ENCODE results near the gene SLC39A10.
"Not testable (repeated sequence)": the region's sequence is repeated elsewhere in the genome, so short reads cannot be mapped to it uniquely, and the experiment has no call there.

SLC39A10 gene, protein sequence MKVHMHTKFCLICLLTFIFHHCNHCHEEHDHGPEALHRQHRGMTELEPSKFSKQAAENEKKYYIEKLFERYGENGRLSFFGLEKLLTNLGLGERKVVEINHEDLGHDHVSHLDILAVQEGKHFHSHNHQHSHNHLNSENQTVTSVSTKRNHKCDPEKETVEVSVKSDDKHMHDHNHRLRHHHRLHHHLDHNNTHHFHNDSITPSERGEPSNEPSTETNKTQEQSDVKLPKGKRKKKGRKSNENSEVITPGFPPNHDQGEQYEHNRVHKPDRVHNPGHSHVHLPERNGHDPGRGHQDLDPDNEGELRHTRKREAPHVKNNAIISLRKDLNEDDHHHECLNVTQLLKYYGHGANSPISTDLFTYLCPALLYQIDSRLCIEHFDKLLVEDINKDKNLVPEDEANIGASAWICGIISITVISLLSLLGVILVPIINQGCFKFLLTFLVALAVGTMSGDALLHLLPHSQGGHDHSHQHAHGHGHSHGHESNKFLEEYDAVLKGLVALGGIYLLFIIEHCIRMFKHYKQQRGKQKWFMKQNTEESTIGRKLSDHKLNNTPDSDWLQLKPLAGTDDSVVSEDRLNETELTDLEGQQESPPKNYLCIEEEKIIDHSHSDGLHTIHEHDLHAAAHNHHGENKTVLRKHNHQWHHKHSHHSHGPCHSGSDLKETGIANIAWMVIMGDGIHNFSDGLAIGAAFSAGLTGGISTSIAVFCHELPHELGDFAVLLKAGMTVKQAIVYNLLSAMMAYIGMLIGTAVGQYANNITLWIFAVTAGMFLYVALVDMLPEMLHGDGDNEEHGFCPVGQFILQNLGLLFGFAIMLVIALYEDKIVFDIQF

DNA sequence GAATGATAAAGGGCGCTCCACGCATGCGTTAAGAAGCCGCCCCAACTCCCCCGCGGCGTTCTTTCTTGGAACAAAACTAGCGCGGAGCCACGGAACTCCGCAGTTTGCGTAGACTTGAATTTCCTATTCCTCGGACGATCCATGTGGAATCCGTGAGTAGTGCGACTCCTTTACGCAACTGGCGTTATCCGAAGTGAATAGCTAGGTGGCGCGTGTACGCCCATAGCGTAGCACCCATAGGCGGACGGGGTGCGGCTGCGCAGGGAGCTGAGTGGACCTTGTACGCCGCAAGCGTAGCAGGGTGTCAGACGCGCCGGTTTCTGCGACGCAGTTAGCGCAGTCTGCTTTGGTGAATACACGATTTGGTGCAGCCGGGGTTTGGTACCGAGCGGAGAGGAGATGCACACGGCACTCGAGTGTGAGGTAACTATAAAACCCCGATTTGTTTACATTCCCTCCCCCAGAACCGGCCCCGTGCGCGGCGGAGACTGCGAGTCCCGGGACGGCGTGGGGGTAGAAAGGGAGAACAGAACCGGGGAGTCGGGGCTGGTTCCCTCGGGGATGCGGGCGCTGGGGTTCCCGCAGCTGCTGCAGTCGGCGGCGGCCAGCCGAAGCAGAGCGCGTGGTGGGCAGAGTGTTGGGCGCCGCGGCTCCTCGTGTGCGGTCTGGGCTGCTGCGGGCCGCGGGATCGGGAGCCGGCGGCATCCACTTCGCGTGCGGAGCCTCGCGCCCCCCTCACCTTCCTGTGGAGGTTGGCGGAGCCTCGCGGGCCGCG lies at the start of gene SLC39A10:
Gene SLC39A10, plus strand, starts transcription at position 368 of the 775 bp plus-strand sequence. CDS start 22,817 bp downstream, outside the sequence.
- DNase-seq = peak; percentile 99

GRCh38 chr2:195608768-195609454 lies 48.1 kb upstream of the SLC39A10 start:
- no peak for DNase-seq

- no peak for DNase-seq
Measured at GRCh38 chr2:195610717-195611116, 46.3 kb upstream of the SLC39A10 start.

DNA sequence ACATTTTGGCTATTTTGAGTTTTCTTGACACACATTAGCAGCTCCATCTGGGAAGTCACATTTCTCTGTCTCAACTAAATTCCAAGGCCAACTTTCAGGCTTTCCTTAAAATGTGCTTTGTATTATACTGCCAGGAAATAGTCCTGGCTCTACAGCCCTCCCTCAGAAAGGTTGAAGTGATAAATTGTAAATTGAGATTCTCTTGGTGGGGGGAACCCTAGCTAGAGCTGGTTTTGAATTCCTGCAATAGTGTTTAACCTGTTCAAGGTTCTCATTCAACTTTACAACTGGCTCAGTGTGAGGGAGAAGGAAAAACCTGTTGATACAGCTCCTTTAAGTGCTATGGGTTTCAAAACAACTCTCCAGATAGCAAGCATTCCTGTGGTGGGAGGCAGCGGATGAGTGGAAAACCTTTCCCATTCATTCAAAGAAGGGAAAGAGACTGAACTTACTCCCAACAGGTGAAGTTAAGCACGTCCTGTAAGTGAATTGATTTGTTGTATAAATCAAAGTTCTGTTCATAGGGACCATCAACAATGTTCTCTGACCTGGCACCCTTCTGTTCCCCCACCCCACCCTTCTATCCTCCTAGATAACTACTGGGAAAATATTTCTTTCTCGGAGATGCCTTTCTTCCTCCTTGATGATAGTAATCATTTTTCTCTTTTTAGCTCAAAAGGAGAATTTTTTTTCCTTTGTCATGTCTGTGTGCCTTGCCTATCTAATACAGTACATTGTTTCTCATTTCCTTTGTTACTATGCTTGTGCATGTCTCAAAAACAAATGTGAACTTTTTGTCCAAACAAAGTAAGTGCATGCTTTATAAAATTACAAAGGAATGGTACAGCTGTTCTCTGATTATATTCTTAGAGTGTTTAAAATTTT lies 44.2 kb upstream of the SLC39A10 start:
- DNase-seq = no peak

- no peak for DNase-seq
Measured at GRCh38 chr2:195613922-195614321, 43.1 kb upstream of the SLC39A10 start.

- DNase-seq = no peak
Measured at GRCh38 chr2:195619590-195619989, 37.4 kb upstream of the SLC39A10 start.

DNA sequence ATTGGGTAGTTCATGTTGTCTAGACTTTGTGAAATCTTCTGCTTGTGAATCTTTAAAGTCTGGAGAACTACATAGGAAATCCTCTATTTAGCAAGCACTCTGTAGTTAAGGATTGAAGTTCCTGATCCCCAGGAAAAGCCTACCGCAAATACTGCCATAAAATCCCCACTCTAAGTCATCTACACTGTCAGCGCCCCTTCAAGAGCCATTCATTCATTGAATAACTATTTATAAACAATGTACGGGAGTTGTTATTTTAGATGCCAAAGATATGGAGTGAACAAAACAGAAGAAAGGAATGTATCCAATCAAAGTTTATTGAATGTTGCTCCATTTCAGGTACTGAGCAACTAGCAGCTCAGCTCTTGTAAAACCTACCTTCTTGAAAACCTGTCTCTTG lies 36.5 kb upstream of the SLC39A10 start:
- DNase-seq = no peak

DNA sequence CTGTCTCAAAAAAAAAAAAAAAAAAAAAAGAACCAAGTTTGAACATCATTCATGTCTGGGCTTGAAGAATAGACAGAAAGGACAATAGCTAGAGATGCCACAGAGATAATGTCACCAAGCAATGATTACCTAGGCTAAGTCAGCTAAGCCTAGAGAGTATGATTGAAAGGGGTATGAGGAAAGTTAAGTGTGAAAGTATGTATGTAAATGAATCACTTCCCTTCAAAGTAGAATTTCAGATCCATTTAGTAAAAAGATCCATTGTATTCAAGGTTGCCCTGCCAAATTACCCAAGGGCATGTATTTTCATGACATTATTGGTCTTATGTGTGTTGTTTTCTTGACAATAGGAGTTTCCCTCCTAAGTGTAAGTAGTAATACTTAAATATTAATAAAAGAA lies 34.1 kb upstream of the SLC39A10 start:
- no peak for DNase-seq

GRCh38 chr2:195626507-195626906 lies 30.5 kb upstream of the SLC39A10 start:
- no peak for DNase-seq

DNA sequence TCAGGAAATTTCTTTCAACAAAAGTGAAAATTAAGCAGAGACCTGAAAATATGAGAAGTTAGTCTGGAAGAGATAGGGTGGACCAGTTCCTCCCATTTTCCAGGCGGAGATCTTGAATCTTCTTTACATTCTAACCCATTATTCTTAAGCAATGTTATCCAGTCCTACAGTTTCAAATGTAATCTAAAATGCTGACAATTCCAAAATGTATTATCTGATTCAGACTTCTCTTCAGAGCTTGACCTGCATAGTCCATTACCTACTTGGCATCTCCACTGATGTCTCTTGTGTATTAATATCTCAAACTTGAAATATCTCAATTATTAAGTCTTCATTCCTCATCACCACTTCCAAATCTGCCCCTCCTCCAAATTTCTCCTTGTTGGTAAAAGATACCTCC lies 28.4 kb upstream of the SLC39A10 start:
- DNase-seq = no peak

GRCh38 chr2:195632856-195633572 lies 24.0 kb upstream of the SLC39A10 start:
- DNase-seq = no peak

DNA sequence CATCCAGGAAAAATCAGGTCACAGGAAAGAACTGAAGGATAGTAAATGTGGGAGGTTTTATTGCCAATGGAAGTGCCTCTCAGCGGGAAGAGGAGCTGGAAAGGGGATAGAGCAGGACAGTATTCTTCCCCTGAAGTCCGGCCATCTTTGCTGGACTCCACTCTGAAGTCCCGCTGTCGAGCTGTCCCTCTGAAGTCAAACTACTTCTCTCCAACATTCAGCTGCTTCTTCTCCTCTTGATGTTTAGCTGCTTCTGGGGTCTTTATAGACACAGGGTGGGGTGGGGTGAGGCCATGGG lies 23.5 kb upstream of the SLC39A10 start:
- DNase-seq = no peak

GRCh38 chr2:195633974-195634373 lies 23.1 kb upstream of the SLC39A10 start:
- no peak for DNase-seq

- no peak for DNase-seq
Measured at GRCh38 chr2:195636890-195637289, 20.1 kb upstream of the SLC39A10 start.

DNA sequence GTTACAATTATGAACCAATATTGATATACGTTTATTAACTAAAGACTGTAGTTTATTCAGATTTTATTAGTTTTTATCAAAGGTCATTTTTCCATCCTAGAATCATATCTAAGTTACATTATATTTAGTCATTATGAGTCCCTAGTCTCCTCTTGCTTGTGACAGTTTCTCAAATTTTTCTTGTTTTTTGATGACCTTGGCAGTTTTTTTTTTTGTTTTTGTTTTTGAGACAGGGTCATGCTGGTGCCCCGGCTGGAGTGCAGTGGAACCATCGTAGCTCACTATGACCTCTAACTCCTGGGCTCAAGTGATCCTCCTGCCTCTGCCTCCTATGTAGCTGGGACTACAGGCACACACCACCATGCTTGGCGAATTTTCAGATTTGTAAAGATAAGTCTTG lies 18.3 kb upstream of the SLC39A10 start:
- DNase-seq = no peak

DNA sequence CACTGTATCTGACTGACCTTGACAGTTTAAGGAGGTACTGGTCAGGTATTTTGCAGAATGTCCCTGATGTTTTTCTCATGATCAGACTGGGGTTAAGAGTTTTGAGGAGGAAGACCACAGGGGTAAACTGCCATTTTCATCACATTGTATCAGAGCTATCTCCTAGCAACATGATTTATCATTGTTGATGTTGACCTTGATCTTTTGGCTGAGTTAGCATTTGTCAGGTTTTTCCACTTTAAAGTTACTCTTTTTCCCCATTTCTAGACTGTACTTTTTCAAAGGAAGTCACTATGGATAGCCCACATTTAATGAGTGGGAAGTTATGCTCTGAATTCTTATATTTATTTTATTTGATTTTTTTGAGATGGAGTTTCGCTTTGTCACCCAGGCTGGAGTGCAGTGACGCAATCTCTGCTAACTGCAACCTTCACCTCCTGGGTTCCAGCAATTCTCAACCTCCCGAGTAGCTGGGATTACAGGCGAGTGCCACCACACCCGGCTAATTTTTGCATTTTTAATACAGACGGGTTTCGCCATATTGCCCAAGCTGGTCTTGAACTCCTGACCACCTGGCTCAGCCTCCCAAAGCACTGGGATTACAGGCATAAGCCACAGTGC lies 17.7 kb upstream of the SLC39A10 start:
- DNase-seq = no peak

GRCh38 chr2:195639959-195640358 lies 17.1 kb upstream of the SLC39A10 start:
- DNase-seq = no peak

DNA sequence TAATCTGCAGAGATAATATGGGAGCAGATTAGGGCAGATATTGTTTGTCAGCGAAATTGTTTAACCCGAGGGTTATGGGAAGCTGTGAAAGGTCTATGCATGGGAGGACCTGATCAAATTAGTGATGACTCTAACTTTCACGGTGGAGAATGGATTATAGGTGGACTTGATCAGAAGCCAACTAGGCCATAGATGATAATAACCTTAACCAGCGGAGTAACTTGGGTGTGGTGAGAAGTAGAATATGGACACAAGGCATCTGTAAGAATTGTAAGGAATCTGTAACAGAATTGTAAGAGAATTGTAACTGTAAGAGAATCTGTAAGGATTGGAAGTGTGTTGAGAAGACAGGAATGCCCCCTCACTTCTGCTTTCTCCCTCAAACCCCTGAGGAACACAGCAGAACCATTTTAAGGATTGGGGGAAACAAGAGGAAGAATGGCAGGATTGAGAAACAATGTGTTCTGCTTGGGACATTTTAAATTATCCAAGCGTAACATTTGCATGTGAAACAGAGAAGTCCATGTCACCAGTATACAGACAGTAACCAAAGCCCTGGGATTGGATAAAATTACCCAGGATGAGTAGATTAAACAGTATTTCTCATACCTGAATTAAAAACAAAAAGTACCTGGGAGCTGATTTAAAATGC lies 14.9 kb upstream of the SLC39A10 start:
- no peak for DNase-seq

GRCh38 chr2:195642679-195643068 lies 14.4 kb upstream of the SLC39A10 start:
- no peak for DNase-seq

- DNase-seq = not testable (repeated sequence)
Measured at GRCh38 chr2:195644708-195645107, 12.3 kb upstream of the SLC39A10 start.
